ENCODE data around the gene TRPM2.

TRPM2 gene

DNA sequence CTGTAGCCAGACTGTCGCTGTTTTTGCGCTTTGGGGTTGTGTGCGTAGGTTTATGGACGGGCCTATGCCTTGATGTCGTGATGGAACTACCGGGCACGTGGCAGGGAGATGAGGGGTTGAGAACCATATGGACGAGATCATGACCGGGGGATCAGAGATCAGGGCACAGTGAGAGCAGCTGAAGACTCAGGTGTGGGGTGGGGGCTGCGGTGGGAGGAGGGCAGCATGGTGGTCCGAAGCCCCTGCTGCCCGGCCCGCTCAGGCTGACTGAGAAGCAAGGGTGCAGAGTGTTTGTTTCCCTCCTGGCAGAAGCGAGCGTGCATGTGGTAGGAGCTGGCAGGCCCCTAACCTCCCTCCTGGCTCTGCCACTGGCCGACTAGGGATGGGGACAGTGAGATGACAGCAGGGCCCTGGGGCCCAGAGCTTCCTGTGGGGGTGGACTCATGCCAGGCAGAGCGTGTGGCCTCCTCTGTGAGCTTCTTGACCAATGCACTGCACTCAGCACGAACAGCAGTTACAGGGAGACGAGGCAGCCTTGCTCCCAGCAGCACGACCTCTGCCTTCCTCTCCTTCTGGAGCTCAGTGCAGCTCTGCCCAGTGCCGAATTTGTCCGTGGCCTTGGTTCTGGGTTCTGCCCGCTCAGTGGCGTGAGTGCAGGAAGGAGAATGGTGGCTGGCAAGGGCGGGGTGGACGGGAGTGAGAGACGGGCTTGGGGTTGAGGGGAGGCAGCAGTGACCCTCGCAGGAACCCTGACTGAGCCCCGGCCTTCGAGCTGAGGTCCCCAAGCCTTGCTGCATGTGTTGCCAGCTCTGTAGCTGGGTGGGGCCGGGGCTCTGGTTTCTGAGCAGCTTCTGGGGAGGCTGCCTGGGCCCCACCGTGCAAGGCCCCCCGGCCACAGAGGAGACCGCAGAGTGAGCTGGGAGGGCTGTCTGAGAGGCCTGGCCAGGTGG, 79.7 kb downstream of the TRPM2 start:
- DNase-seq, result no peak

DNA sequence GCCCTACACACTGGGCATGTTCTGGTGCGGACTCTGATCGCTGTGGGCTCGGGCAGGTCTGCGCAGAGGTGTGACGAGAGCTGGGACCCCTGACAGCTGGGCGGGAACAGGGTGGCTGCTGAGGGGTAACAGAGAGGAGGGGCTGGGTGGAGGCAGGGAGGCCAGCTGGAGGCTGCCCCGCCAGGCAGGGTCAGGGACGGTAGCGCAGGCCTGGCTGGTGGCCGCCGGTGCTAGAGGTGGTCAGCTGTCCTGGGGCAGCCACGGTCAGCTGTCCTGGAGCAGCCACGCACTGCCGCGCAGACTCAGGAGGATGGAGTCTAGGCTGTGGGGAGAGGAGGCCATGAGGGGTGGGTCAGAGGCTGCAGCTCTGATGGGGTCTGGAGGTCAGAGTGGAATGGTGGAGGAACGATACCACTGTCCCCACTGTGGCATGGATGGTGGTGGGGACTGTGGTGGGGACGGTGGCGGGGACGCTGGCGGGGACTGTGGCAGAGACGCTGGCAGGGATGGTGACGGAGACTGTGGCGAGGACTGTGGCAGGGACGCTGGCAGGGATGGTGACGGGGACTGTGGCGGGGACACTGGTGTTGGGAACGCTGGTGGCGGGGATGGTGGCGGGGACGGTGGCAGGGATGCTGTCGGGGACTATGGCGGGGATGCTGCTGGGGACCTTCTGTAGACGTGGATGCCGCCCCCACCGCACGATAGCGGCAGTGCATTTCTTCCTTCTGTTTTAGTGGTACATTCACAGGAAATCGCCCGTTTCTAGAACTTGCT, 80.6 kb downstream of the TRPM2 start:
- DNase-seq, result no peak

DNA sequence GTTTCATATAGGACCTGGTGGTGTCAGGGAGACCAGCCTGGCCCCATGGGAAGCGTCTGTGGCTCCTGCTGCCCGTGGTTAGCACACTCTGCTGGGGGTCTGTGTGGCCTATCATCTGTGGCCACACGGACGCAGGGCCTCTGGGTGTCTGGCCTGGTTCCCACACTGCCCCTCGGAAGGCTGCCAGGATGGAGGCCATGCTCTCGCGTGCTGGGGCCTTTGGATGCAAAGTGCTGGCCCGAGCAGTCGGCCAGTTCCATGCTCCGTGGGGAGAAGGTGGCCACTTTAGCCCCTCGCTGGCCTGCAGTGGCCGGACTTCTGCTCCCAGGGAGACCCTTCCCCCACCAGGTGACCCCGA, 81.1 kb downstream of the TRPM2 start:
- DNase-seq, result no peak

DNA sequence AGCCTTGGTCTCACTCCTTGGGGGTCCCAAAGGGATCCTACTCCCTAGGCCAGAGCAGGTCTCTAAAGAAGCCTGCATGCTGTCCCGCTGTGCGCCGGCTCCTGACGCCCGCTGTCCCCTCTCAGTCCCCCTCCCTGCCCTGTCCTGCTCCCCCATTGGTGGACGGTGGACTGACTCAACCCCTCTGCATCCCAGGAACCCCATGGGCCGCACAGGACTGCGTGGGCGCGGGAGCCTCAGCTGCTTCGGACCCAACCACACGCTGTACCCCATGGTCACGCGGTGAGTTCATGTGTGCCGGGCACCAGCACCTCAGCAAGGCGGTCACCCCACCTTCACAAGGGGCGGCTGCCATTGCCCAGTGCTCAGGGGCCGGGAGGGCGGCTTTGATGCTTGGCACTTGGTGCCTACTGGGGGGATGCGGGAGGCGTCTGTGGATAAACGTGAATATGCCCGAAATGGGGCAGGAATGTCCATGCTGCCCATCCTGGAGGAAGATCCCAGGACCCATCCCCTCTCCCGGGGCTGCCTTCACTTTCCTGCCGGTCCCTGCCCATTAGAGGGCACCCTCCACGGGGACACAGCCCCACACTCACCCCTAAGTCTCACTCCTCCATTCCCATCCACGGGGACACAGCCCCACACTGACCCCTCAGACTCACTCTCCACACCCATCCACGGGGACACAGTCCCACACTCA, 81.7 kb downstream of the TRPM2 start:
- DNase-seq, result no peak

DNA sequence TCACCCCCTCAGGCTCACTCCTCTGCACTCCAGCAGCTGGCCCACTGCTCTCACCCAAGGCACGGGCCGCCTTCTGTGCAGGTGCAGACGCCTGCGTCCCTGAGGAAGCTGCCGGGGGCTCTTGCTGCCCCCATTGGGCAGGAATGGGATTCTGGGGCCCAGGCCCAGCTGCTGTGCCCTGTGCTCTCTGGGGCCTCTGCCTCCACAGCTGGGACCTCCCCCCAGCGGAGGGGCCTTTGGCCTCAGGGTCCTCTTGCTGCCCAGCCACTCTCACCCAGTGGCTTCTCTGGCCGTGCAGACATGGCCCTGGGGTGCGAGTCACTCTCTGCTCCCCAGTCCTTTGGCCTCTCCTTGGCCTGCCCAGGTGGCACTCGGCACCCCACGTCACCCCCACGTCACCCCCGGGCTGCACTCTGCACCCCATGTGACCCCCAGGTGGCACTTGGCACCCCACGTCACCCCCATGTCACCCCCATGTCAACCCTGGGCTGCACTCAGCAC, 82.7 kb downstream of the TRPM2 start:
- no peak for DNase-seq

DNA sequence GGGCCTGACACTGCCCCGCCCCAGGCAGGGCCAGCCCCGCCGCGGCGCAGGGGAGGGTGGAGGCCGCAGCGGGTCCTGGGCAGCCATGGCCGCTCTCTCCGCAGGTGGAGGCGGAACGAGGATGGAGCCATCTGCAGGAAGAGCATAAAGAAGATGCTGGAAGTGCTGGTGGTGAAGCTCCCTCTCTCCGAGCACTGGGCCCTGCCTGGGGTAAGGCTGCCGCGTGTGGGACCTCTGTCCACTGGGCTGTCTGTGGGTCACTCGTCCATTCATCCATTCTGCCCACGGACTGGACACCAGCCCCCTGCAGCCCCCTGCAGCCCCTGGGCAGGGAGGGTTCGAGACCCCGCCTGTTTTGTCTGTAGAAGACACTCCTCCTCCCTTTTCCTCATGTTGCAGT, 83.5 kb downstream of the TRPM2 start:
- DNase-seq, result no peak

DNA sequence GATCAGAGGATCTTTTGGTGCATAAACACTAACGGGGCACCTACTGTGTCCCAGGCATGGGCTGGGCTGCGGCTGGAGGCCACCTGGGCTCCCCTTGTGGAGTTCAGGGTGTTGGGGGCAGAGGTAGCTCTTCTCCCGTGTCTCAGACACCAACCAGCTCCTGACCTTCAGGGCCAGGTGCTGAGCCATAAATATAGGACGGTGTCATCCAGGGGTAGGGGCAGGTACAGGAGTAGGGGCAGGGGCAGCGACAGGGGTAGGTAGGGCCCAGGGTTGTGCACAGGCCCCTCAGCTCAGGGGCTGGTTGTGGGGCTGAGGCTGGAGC, 83.9 kb downstream of the TRPM2 start:
- DNase-seq, result no peak

DNA sequence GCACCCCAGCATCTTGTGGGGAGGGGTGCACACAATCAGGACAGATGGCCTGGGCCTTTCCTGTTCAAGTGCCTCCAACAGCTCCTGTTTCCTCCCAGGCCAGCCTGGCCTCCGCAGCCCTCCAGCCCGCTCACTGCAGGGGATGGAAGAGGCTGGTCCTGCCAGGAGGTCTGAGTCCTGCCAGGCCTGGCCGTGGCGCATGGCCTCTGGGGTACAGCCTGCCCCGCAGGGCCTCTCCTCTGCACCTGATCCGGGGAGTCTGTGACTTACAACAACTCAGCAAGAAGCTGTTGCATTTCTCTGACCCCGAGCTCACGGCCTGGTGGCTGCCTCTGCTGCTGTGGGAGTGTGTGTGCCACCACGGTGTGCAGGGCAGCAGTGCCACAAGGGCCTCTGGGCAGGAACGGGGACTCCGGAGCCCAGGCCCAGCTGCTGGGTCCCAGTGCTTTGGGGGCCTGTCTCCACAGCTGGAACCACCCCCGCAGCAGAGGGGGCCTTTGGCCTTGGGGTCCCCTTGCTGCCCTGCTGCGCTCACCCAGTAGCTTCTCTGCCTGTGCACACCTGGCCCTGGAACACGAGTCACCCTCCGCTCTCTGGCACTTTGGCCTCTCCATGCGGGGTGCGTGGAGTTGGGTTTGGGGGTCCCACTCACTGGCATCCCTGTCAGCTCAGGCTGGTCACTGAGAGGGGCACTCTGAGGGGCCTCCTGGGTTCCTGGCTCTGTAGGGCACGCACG, 84.4 kb downstream of the TRPM2 start:
- no peak for DNase-seq

DNA sequence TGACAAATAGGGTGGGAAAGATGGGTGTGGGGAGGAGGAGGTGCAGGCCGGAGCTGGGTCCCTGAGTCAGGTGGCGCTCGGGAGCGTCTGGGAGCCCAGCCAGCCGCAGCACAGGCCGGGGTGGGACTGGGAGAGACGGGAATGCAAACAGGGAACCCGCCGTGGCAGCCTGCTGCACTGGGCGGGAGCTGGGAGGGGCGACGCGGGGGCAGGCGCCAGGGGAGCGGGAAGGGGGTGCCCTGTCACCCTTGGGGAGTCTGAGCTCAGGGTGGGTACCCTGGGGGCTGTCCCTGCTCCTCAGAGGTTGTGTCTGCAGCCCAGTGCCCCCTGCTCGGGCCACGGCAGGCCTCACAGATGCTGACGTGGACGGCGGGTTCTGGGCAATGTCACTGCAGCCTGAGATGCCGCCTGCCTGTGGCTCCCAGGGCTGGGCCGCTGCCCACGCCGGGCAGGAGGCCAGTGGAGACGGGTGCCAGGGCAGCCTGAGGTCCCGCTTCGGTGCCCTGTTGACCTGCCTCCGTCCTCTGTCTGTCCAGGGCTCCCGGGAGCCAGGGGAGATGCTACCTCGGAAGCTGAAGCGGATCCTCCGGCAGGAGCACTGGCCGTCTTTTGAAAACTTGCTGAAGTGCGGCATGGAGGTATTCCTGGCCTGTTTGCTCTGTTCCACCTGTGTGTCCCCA, 85.2 kb downstream of the TRPM2 start:
- no peak for DNase-seq

DNA sequence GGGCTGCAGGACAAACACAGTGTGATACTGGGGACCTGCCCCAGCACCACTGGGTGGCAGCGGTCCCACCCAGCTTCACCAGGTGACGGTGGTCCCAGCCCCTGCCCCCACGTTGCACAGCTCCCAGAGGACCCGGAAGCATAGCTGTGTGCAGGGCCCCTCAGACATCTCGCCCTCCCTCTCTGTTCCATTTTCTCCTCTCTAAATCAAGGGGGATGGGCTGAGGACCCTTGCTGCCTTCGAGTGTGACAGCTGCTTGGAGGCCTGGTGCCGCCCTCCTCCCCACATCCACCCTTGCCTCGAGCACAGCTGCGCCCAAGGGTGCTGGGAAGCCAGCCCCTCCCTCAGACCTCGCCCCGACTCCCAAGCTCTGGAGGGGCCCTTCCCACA, 85.8 kb downstream of the TRPM2 start:
- DNase-seq, result no peak

DNA sequence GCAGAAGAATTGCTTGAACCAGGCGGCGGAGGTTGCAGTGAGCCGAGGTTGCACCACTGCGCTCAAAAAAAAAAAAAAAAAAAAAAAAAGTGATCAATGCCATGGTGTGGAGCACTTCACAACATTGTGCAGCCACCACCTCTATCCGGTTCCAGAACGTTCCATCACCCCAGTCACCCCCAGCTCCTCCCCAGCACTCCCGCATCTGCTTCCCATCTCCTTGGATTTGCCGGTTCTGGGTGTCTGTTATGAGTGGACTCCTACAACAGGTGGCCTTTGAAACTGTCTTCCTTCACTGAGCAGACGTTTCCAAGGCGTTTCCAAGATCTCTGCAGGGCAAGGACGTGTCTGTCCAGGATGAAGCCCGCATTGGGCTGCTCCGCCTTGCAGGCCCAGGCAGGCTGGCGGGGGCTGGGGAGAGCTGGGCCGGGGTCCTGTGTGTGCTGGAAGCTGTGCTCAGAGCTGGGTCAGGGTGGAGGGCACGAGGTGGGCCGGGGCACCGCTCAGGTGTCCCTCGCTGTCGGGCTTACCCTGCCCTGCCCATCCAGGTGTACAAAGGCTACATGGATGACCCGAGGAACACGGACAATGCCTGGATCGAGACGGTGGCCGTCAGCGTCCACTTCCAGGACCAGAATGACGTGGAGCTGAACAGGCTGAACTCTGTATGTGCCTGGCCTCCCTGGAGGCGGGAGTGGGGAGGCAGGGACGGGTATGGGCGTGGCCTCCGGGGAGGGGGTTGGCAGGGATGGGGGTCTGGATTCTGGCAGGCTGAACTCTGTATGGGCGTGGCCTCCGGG, 87.0 kb downstream of the TRPM2 start:
- no peak for DNase-seq

DNA sequence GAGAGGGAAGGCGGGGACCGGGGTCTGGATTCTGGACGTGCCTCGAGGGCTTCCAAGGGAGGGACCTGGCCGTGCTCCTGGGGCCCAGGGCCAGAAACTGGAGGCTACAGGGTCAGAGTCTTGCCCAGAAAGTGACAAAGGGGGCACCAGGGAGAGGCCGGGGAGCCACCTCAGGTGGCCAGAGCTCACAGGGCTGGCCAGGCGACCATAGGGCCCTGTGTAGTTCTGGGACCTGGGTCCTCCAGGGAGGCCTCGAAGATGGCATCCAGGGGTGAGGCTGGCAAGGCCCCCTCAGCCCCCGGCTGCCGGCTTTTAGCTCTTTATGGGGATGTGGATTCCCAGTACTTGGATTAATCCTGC, 87.6 kb downstream of the TRPM2 start:
- no peak for DNase-seq

DNA sequence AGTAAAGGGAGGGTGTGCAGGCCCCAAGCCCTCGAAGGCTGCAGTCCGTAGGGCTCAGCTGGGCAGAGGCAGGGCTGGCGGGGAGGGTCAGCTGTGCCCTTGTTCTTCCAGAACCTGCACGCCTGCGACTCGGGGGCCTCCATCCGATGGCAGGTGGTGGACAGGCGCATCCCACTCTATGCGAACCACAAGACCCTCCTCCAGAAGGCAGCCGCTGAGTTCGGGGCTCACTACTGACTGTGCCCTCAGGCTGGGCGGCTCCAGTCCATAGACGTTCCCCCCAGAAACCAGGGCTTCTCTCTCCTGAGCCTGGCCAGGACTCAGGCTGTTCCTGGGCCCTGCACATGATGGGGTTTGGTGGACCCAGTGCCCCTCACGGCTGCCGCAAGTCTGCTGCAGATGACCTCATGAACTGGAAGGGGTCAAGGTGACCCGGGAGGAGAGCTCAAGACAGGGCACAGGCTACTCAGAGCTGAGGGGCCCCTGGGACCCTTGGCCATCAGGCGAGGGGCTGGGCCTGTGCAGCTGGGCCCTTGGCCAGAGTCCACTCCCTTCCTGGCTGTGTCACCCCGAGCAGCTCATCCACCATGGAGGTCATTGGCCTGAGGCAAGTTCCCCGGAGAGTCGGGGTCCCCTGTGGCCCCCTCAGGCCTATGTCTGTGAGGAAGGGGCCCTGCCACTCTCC, 88.3 kb downstream of the TRPM2 start:
- no peak for DNase-seq

DNA sequence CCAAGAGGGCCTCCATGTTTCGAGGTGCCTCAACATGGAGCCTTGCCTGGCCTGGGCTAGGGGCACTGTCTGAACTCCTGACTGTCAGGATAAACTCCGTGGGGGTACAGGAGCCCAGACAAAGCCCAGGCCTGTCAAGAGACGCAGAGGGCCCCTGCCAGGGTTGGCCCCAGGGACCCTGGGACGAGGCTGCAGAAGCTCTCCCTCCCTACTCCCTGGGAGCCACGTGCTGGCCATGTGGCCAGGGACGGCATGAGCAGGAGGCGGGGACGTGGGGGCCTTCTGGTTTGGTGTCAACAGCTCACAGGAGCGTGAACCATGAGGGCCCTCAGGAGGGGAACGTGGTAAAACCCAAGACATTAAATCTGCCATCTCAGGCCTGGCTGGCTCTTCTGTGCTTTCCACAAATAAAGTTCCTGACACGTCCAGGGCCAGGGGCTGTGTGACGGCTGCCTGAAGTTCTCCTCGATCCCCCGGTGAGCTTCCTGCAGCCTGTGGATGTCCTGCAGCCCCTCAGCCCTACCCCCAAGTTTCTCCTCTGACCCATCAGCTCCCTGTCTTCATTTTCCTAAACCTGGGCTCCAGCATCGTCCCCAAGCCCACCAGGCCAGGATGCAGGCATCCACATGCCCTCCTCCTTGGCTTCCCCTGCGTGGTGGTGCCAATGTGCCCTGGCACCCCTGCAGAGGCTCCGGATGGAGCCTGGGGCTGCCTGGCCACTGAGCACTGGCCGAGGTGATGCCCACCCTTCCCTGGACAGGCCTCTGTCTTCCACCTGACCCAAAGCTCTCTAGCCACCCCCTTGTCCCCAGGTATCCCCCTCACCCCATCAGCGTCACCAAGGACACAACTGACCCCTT, 89.1 kb downstream of the TRPM2 start:
- DNase-seq, result no peak

DNA sequence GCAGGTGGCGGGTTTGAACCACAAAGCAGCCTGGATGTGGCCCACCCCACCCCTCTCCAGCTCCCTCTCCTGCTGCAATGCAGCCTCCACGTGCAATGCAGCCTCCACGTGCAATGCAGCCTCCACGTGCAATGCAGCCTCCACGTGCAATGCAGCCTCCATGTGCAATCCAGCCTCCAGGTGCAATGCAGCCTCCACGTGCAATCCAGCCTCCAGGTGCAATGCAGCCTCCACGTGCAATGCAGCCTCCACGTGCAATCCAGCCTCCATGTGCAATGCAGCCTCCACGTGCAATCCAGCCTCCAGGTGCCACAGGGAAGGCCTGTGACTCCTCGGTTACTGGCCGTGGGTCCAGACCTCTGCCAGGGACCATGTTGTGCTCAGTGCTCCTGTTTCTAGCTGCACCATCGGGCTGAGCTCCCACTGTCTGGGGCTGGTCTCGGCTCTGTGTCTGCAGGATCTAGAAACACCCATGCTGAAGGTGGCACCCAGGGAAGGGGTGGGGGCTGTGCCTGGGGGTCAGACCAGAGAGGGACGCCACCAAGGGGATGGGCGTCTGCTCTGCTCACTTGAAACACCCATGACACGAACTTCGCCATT, 90.0 kb downstream of the TRPM2 start:
- no peak for DNase-seq

DNA sequence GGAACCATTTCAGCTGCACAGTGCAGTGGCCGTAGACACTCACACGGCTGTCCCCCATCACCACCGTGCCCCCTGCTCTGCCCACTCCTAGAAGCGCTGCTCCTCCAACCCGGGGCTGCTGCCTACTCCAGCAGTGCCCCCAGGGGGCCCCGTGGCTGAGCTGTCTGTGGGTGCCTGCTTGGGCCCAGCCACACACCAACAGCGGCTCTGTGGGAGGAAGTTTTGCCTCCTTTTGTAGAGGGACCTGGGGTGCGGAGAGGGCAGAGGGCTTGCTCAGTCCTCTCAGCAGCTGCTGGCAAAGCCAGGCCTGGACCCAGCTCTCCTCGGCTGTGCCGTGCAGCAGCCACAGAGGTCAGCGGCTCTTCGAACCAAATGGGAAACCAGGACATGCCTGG, 90.5 kb downstream of the TRPM2 start:
- no peak for DNase-seq

DNA sequence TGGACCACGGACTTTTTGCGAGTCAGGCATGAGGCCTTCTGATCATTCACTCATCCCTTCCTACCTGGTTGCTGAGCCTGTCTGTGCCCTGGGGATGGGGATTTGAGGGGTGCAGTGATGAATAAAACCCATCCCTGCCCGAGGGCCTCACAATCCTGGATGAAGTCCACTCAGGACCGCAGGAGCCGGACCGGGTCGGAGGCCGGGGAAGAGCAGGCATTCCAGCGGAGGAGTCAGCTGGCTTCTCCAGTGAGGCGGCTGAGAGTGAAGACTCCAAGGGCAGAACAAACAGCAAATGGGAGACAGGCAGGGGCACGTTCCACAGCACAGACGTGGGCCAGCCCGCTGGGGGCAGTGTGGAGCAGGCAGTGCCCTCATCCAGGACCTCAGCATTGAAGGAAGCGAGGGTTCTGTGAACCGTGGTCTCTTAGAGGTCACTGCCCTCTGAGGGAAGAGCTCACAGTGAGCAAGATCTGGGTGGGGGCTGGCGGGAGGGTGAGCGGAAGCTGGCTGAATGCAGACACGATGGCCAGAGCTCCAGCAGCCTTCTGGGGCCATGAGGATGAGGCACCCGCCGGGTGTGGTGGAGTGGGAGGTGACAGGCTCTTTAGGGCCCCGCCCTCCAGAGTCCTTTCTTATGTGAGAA, 91.0 kb downstream of the TRPM2 start:
- DNase-seq, result no peak

DNA sequence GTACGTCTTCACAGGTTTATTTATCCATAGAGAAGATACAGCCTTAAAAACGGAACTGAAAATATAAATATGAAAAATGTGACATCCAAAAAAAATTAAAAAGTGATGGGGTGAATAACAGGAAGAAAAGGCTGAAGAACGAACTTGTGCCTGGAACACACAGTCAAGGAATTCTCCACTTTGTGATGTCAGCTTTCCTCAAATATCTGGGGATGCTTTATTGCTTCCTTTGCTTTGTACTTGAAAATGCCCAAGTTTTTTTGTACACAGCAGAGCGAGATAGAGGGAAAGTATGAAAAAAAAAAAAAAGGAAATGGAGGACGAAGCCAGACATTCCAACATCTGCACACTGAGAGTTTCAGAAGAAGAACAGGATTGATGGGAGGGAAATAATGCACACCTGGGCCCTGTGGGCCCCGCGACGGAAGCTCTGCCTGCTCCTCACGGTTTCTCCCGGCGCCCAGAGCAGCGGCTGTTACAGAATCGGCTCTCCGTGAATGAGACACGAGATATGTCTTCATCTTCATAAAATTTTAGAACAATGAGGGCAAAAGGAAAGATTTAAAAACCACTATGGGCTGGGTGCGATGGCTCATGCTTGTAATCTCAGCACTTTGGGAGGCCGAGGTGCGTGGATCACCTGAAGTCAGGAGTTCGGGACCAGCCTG, 91.9 kb downstream of the TRPM2 start:
- DNase-seq, result no peak

Measured in NCI-H748 treated with DMSO at 0.1 percent for 48 hours (cell line).